ENCODE data around the gene SRCAP. TPM values are rescaled to one million over a fixed set of nuclear protein-coding genes. Genes with fewer than 3 reads are reported as not detected.

SRCAP gene
- polyA plus RNA-seq, 1 donor (not counting 4 experiments of a cell fraction or from before 2014, with no cell fraction given) = 1.4 TPM

DNA sequence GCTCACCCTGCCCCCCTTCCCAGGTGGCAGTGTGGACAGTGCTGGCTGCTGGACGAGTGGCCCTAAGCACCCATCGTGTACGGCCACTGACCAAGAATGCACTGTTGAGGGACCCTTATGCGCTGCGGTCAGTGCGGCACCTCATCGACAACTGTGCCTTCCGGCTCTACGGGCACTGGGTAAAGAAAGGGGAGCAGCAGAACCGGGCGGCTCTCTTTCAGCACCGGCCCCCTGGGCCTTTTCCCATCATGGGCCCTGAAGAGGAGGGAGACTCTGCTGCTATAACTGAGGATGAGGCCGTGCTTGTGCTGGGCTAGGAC lies 57.8 kb downstream of the SRCAP start:
- Histone ChIP-seq H3K79me2 (ENCODE audit: control insufficient read depth, insufficient read depth, low read length) (no peaks in the 10 kb centered on the region), H3K4me2 (ENCODE audit: control insufficient read depth, extremely low read depth, insufficient read depth, low read depth, low read length) (no peak overlapping the region), H3K27ac (ENCODE audit: control insufficient read depth, insufficient read depth, low read length) (no peak overlapping the region), H3K9ac (ENCODE audit: control insufficient read depth, extremely low read depth, insufficient read depth, low read length) (no peak overlapping the region), H3K27me3 (ENCODE audit: control insufficient read depth, extremely low read depth, insufficient read depth, low read length) (no peaks in the 10 kb centered on the region), H3K36me3 (ENCODE audit: control insufficient read depth in 2 of 2, extremely low read depth in 1 of 2, insufficient read depth in 2 of 2, low read length in 2 of 2) (peaks cover 19 to 22% of the 10 kb centered on the region in 2 experiments), H3K9me1 (ENCODE audit: control insufficient read depth, extremely low read depth, insufficient read depth, low read length) (no peaks in the 10 kb centered on the region), H3K4me3 (ENCODE audit: control insufficient read depth in 2 of 3, extremely low read depth in 1 of 3, insufficient read depth in 2 of 3, low read depth in 1 of 3, low read length in 3 of 3) (no peak overlapping the region), H3K4me1 (ENCODE audit: control insufficient read depth, extremely low read depth, insufficient read depth, low read length) (peaks cover 9% of the 10 kb centered on the region), H2AFZ (ENCODE audit: control insufficient read depth, low read length) (no peak overlapping the region), H4K20me1 (ENCODE audit: control insufficient read depth, extremely low read depth, insufficient read depth, low read length) (no peaks in the 10 kb centered on the region), H3K9me3 (ENCODE audit: control insufficient read depth, low read depth, low read length) (no peaks in the 10 kb centered on the region)
- TF ChIP-seq EZH2 (IDR thresholded peaks at IDR 0.05; ENCODE audit: low read length) = no peak
- TF ChIP-seq, protein P1, sequence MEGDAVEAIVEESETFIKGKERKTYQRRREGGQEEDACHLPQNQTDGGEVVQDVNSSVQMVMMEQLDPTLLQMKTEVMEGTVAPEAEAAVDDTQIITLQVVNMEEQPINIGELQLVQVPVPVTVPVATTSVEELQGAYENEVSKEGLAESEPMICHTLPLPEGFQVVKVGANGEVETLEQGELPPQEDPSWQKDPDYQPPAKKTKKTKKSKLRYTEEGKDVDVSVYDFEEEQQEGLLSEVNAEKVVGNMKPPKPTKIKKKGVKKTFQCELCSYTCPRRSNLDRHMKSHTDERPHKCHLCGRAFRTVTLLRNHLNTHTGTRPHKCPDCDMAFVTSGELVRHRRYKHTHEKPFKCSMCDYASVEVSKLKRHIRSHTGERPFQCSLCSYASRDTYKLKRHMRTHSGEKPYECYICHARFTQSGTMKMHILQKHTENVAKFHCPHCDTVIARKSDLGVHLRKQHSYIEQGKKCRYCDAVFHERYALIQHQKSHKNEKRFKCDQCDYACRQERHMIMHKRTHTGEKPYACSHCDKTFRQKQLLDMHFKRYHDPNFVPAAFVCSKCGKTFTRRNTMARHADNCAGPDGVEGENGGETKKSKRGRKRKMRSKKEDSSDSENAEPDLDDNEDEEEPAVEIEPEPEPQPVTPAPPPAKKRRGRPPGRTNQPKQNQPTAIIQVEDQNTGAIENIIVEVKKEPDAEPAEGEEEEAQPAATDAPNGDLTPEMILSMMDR (optimal IDR thresholded peaks at IDR 0.05 in 1 of 3, IDR thresholded peaks at IDR 0.05 in 1 of 3, conservative IDR thresholded peaks at IDR 0.05 in 1 of 3; ENCODE audit: extremely low read depth in 1 of 3, insufficient read depth in 2 of 3, low read length in 3 of 3) = no peak
- FAIRE-seq (no peak), DNase-seq (ENCODE audit: low read depth, low spot score) (no peak)
- dilution Hi-C loops (cut with MboI; ENCODE audit: extremely low pct_ligation_motif_present, low sequenced_read_pairs) = no loop called here

DNA sequence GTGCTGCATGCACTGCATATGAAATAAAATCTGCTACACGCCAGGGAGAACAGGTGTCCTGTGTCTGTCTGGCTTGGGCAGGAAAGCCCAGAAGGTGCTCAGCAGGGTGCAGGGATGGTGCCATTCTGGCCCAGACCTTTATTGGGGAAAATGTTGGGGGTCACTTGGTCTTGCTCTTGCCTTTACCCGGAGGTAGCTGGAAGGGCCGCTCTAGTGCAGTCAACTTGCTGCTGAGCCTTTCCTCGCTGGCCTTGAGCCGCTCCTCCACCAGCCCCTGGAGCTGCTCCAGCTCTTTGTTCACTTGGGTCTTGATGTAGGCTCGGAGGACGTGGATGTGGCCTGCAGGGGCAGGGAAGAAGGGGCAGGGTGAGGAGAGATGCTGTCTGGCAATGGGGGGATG lies 58.3 kb downstream of the SRCAP start:
- peaks cover 18 to 22% of the 10 kb centered on the region in 2 experiments for H3K36me3 ChIP-seq (ENCODE audit: control insufficient read depth in 2 of 2, extremely low read depth in 1 of 2, insufficient read depth in 2 of 2, low read length in 2 of 2)
- dilution Hi-C loops (cut with MboI; ENCODE audit: extremely low pct_ligation_motif_present, low sequenced_read_pairs) = no loop called here
- H3K9ac ChIP-seq (ENCODE audit: control insufficient read depth, extremely low read depth, insufficient read depth, low read length) = no peak overlapping the region

More for the DNA sequence above, 58.3 kb downstream of the SRCAP start:
- H3K4me2 ChIP-seq (ENCODE audit: control insufficient read depth, extremely low read depth, insufficient read depth, low read depth, low read length) = no peak overlapping the region
- DNase-seq (ENCODE audit: low read depth, low spot score) = no peak
- H3K4me1 ChIP-seq (ENCODE audit: control insufficient read depth, extremely low read depth, insufficient read depth, low read length) = peaks cover 9% of the 10 kb centered on the region
- no peaks in the 10 kb centered on the region for H4K20me1 ChIP-seq (ENCODE audit: control insufficient read depth, extremely low read depth, insufficient read depth, low read length)
- H3K9me3 ChIP-seq (ENCODE audit: control insufficient read depth, low read depth, low read length) = no peaks in the 10 kb centered on the region
- H3K9me1 ChIP-seq (ENCODE audit: control insufficient read depth, extremely low read depth, insufficient read depth, low read length) = no peaks in the 10 kb centered on the region
- no peak overlapping the region for H2AFZ ChIP-seq (ENCODE audit: control insufficient read depth, low read length)
- no peak overlapping the region for H3K27ac ChIP-seq (ENCODE audit: control insufficient read depth, insufficient read depth, low read length)
- TF ChIP-seq, protein P1 (optimal IDR thresholded peaks at IDR 0.05 in 1 of 3, IDR thresholded peaks at IDR 0.05 in 1 of 3, conservative IDR thresholded peaks at IDR 0.05 in 1 of 3; ENCODE audit: extremely low read depth in 1 of 3, insufficient read depth in 2 of 3, low read length in 3 of 3) = no peak
- TF ChIP-seq EZH2 (IDR thresholded peaks at IDR 0.05; ENCODE audit: low read length) = no peak
- FAIRE-seq = no peak
- no peaks in the 10 kb centered on the region for H3K27me3 ChIP-seq (ENCODE audit: control insufficient read depth, extremely low read depth, insufficient read depth, low read length)
- H3K4me3 ChIP-seq (ENCODE audit: control insufficient read depth in 2 of 3, extremely low read depth in 1 of 3, insufficient read depth in 2 of 3, low read depth in 1 of 3, low read length in 3 of 3) = no peak overlapping the region
- peaks cover 2% of the 10 kb centered on the region for H3K79me2 ChIP-seq (ENCODE audit: control insufficient read depth, insufficient read depth, low read length)

All from keratinocyte (primary cell).